CD4-positive, alpha-beta T cell treated with Interleukin-6 at 100 ng/mL for 8 hours (primary cell): ENCODE results near the gene EVC.
"Not testable (repeated sequence)": the region's sequence is repeated elsewhere in the genome, so short reads cannot be mapped to it uniquely, and the experiment has no call there.

Experiments
- DNase-seq: peaks from one replicate; pipeline ENCODE4 v3.0.0-alpha.2; 2020; ENCODE audit warnings: mixed read lengths, low spot score

Gene EVC

DNA sequence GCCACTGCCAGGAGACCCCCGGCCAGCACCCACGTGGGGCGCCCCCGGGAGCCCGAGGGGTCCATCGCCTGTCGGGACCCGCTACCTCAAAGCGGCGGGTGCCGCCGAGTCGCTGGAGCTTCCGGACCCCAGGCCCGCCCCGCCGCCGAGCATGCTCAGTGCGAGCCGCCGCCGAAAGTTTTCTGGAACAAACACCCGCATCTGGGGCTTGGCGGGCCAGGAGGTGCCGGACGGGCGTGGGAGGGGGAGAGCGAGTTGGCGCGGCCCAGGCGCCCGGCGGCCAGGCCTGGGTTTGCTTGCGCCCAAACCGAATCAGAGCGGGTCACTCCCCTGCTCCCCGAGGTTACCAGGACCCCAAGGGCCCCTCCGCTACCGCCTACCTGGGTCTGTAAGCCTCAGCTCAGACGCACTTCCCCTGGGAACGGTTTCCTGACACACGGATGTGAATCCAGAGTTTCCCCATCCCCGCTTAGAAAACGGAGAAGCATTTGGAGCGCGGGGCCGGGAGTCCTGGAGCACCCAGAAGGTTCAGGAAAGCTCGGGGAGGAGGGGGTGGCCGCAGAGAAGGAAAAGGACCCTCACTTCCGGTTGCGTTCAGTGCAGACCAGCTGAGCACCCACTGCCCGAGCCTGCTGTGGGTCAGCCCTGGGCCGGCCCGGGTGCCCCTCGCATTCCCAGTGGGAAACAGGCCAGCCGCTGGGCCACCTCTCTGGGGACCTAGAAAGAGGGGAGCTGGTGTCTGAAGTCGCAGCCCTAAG, 2.4 kb upstream of the EVC start, which contains the start of gene EVC2:
EVC2 (minus strand) TSS at position 111 of the 758 bp plus-strand sequence; CDS start at position 65, 46 bp downstream.
- peak; percentile 24 for DNase-seq

GRCh38 chr4:5709207-5709575, 1.8 kb upstream of the EVC start:
- no peak for DNase-seq

GRCh38 chr4:5710065-5710960, 688 bp upstream of the EVC start:
- DNase-seq: no peak

- DNase-seq: no peak
Observed at GRCh38 chr4:5711479-5712184, 631 bp downstream of the EVC start.

GRCh38 chr4:5712517-5712916, 1.5 kb downstream of the EVC start:
- no peak for DNase-seq

GRCh38 chr4:5712931-5713330, 1.9 kb downstream of the EVC start:
- no peak for DNase-seq

- no peak for DNase-seq
Observed at GRCh38 chr4:5713861-5714260, 2.9 kb downstream of the EVC start.

DNA sequence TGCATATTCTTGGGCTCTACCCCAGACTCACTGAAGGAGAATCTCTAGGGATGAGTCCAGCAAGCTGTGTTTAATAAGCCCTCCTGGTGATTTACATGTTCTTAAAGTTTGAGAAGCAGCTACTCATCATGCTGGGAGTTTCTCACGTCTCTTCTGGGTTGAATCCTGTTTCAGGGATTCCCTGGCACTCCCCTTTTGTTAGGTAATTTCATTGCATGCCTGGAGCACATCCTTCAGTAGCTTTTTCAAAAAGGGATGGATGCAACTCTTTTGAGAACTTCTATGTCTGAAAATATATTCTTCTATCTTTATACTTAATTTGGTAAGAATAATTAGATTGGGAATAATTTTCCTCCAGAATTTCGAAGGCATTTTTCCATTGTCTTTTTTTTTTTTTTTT, 4.4 kb downstream of the EVC start:
- DNase-seq: no peak

GRCh38 chr4:5716391-5716790, 5.4 kb downstream of the EVC start:
- DNase-seq: no peak

GRCh38 chr4:5717449-5718158, 6.6 kb downstream of the EVC start:
- no peak for DNase-seq

DNA sequence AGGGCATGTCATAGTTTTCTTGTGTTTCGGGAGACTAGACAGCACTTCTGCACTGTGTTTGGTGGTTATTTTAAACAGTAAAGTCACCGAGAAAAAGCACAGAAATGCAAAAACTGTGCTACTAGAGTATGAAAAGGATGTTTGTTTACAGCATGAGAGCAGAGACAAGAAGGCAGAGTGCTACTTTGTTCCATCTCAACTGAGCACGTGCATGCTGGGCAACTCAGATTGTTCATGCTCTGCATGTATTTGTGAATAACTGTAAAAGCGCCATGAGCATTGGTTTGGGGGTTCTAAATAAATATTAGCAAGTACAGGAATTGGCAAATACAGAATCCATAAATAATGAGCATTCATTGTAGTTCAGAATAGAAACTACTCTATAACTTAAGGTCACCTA, 7.4 kb downstream of the EVC start:
- no peak for DNase-seq

- DNase-seq: no peak
Observed at GRCh38 chr4:5719350-5720055, 8.5 kb downstream of the EVC start.

DNA sequence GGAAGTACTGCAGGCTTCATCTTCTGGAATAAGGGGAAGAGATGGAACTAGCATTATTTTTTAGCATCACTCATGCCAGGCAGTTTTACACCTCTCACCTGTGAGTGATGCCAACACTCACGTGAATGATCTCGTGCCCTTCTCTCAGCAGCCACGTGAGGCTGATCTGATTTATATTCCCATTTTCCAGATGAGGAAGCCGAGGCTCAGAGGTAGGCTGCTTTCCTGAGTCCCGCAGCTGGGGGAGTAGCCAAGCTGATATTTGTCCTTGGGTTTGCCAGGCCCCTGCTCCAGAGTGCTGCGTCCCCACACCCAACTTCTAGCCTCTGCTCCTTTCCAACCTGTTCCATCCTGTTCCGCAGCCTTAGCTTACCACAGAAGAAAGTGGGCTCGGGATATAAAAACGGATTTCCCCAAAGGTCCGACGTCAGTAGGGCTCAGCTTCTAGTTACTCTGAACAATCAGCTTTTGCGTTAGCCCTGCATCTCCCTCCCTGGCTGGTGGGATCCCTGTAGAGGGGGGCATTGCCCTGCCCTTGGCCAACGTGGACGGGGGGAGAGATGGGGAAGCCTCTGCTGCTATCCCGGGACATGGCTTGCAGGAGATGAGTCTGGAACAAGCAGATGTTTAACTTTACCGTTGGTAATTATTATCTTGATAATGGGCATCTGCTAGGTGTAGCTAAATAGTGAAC, 9.3 kb downstream of the EVC start:
- DNase-seq: no peak

DNA sequence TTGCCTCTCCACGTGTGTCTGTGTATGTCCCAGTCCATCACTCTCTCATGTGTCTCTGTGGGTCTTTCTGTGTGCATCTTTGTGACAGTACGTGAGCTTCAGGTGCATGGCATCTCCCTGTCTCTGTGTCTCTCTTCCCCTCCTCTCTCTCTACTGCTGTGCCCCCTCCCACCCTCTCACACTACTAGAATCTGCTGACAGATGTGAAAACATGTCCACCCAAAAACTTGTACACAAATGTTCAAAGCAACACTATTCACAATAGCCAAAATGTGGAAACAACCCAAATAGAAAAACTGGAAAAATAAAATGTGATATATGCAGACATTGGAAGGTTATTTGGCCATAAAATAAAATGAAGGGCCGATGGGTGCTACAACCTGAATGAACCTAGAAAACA, 10.0 kb downstream of the EVC start:
- DNase-seq: no peak

DNA sequence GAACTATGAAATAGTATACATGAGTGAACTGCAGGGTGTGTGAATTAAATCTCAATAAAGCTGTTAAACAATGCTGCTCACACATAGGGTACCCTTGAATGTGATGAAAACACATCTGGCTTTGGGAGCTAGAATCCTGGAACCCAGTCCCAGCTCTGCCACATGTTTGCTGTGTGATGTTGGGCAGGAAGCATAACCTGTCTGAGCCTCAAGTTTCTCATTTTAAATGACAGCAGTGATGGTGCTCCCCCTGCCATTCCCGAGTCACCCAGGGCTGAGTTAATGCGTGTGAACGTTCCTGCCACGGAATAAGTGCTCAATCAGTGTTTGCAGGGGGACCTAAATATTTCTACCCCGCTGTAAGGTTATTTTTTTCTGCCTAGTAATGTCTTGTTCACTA, 10.9 kb downstream of the EVC start:
- DNase-seq: no peak

DNA sequence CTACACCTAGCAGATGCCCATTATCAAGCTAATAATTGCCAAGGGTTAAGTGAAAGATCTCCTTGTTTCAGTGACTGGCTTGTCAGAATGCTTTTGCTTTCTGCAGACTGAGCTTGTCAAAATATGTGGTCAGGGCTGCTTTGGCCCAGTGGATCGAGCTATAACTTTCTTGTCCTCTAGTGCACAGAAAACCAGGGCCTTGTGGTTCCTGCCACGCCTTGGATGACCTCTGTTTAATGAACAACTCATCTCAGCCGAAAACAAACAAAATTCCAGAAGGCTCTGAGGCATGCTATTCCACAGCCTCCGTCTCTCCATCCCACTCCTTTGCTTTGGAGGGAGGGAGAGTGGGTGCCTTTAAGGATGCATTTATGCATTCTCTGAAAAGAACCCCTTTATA, 11.3 kb downstream of the EVC start:
- no peak for DNase-seq

DNA sequence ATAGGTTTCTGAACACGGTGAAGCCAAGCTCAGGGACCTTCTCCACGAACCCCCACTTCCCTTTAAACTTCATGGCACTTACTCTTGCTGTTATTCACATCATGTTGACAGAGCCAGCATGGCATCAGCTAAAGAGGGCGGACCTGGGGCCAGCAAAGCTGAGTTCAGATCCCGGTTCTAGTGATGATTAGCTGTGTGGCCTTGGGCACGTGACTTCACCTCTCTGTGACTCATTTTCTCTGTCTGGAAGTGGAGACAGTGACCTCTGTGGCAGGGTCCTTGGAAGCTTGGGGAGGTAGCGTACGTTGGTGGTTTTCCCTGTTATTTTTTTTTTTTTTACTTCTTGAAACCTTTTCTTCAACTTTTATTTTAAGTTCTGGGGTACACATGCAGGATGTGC, 13.4 kb downstream of the EVC start:
- no peak for DNase-seq

DNA sequence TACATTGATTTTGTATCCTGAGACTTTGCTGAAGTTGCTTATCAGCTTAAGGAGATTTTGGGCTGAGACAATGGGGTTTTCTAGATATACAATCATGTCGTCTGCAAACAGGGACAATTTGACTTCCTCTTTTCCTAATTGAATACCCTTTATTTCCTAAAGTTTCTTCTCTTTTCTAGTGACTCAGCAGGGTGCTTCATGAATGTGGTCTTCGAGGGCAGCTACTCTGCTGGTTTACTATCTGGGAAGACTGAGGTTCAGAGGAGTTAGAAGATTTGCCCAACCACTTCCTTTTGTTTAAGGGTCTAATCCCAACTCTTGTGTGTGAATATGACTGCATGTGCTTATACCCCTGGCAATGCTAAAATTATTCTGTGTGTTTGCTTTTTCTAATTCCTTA, 17.4 kb downstream of the EVC start:
- DNase-seq: not testable (repeated sequence)

DNA sequence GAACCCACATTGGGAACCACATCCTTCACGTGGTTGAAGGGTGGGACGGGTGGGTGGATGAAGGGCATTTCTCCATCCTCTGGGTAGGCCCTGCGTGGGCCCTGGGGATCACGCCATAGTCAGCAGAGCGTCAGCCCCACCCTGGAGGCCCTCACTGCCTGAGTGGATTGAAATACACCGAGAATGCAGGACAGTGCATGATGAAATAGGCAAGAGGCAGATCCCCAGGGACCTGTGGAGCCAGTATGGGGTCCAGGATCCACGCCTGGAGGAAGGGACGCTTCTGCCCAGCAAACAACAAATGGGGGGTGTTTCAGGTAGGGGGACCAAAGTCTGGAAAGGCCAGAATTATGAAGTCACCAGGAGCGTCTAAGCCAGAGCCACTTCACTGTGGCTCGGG, 19.4 kb downstream of the EVC start:
- DNase-seq: no peak
